ENCODE data around the gene RAG1.
A peak's percentile ranks its signal among the peaks of the same experiment; 100 is the strongest.

Gene RAG1

DNA sequence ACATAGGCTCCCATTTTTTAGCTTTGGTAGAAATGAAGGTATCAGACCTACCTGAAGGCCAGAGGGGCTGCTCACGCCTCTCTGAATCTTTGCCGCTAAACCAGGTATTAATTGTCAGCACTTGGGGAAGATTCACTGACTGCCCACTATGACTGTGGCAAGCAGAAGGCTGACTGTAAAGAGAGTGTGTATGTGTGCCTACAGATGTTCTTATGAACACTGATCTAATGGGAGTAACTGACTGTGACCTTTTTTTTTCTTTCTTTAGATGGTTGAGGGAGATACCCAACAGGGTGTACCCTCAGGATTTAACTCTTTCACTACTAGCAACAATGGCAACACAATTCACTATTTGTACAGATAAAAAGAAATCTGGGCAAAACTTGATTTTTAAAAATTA, 30.2 kb downstream of the RAG1 start, which contains the start of gene RAG2:
Gene RAG2, minus strand, starts transcription at position 186 of the 400 bp plus-strand sequence. CDS start 4,068 bp downstream, outside the sequence.
- peak within 1 kb of the TSS; percentile 88 for H3K27ac ChIP-seq (ENCODE audit: low read depth, low read length, poor library complexity, severe bottlenecking)

DNA sequence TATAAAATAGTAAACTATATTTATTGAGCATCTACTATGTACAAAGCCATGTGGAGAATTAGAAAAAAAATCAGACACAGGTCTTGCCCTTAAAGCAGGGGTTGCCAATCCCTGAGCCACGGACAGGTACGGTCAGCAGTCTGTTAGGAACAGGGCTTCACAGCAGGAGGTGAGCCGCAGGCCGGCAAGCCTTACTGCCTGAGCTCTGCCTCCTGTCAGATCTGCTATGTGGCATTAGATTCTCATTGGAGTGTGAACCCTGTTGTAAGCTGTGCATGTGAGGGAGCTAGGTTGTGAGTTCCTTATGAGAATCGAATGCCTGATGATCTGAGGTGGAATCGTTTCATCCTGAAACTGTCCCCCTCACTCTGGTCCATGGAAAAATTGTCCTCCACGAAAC, 32.4 kb downstream of the RAG1 start:
- Histone ChIP-seq H2AFZ (ENCODE audit: low read length) (no peak overlapping the region), H3K9ac (ENCODE audit: low read length) (peak overlapping the region; percentile 26; the same call in 1 of the 2 replicates), H4K20me1 (ENCODE audit: insufficient read depth, low read length) (no peaks in the 10 kb centered on the region), H3K4me2 (ENCODE audit: low read length) (peak overlapping the region; percentile 20; the same call in 1 of the 2 replicates), H3K27ac (ENCODE audit: low read depth, low read length, poor library complexity, severe bottlenecking) (peak overlapping the region; percentile 88), H3F3A (ENCODE audit: insufficient read depth, low read length) (no peaks in the 10 kb centered on the region), H3K9me3 (ENCODE audit: low read length) (no peaks in the 10 kb centered on the region), H3K36me3 (ENCODE audit: insufficient read depth, low read length) (peaks cover 6% of the 10 kb centered on the region; the same call in 1 of the 2 replicates), H3K4me1 (ENCODE audit: insufficient read depth, low read length, severe bottlenecking) (peaks cover 87% of the 10 kb centered on the region), H3K79me2 (ENCODE audit: insufficient read depth, low read length) (peaks cover 3% of the 10 kb centered on the region; the same call in 1 of the 2 replicates), H3K9me2 (ENCODE audit: low read depth, low read length) (no peaks in the 10 kb centered on the region), H3K27me3 (ENCODE audit: insufficient read depth, low read length) (no peaks in the 10 kb centered on the region), H3K4me3 (ENCODE audit: low read depth, low read length, poor library complexity, severe bottlenecking) (no peak overlapping the region)
- TF ChIP-seq, protein P1, sequence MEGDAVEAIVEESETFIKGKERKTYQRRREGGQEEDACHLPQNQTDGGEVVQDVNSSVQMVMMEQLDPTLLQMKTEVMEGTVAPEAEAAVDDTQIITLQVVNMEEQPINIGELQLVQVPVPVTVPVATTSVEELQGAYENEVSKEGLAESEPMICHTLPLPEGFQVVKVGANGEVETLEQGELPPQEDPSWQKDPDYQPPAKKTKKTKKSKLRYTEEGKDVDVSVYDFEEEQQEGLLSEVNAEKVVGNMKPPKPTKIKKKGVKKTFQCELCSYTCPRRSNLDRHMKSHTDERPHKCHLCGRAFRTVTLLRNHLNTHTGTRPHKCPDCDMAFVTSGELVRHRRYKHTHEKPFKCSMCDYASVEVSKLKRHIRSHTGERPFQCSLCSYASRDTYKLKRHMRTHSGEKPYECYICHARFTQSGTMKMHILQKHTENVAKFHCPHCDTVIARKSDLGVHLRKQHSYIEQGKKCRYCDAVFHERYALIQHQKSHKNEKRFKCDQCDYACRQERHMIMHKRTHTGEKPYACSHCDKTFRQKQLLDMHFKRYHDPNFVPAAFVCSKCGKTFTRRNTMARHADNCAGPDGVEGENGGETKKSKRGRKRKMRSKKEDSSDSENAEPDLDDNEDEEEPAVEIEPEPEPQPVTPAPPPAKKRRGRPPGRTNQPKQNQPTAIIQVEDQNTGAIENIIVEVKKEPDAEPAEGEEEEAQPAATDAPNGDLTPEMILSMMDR (IDR thresholded peaks at IDR 0.05; ENCODE audit: low read length) = no peak
- TF ChIP-seq EZH2 (IDR thresholded peaks at IDR 0.05; ENCODE audit: borderline replicate concordance, low read length) = no peak

More for the DNA sequence above, 30.2 kb downstream of the RAG1 start, which contains the start of gene RAG2:
- peak within 1 kb of the TSS; percentile 75 for H3K4me3 ChIP-seq (ENCODE audit: low read depth, low read length, poor library complexity, severe bottlenecking)
- H3K36me3 ChIP-seq (ENCODE audit: insufficient read depth, low read length) = peaks cover 25% of the 10 kb centered on the region
- no peak for TF ChIP-seq EZH2 (IDR thresholded peaks at IDR 0.05; ENCODE audit: borderline replicate concordance, low read length)
- TF ChIP-seq, protein P1 (IDR thresholded peaks at IDR 0.05; ENCODE audit: low read length) = no peak
- H3K9me2 ChIP-seq (ENCODE audit: low read depth, low read length) = no peaks in the 10 kb centered on the region
- H3K79me2 ChIP-seq (ENCODE audit: insufficient read depth, low read length) = peaks cover 3% of the 10 kb centered on the region; the same call in 1 of the 2 replicates
- peak within 1 kb of the TSS; percentile 81 for H3K9ac ChIP-seq (ENCODE audit: low read length)
- H3F3A ChIP-seq (ENCODE audit: insufficient read depth, low read length) = no peaks in the 10 kb centered on the region
- H3K4me1 ChIP-seq (ENCODE audit: insufficient read depth, low read length, severe bottlenecking) = peaks cover 66% of the 10 kb centered on the region
- no peaks in the 10 kb centered on the region for H3K9me3 ChIP-seq (ENCODE audit: low read length)
- H2AFZ ChIP-seq (ENCODE audit: low read length) = no peak within 1 kb of the TSS
- H3K4me2 ChIP-seq (ENCODE audit: low read length) = peak within 1 kb of the TSS; percentile 73
- no peaks in the 10 kb centered on the region for H3K27me3 ChIP-seq (ENCODE audit: insufficient read depth, low read length)
- H4K20me1 ChIP-seq (ENCODE audit: insufficient read depth, low read length) = no peaks in the 10 kb centered on the region

DNA sequence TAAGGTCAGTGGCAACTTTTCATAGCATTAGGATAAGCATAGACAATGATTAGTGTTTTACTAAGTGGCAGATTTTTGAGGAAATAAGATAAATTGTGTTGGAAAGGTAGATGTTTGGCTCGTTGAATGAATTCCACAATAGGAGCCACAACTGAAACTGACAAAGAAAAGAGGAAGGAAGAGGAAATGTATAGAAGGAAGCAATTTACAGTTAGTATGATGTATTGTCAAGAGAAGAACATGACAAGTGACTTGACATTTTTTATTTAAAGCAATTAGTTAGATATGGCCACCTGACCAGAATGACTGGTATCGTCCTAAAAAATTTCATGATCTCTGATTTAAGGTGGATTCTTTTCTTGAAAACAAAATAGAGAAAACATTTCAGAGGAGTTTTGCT, 33.3 kb downstream of the RAG1 start:
- Histone ChIP-seq H3K36me3 (ENCODE audit: insufficient read depth, low read length) (no peaks in the 10 kb centered on the region), H3K27me3 (ENCODE audit: insufficient read depth, low read length) (no peaks in the 10 kb centered on the region), H3K9ac (ENCODE audit: low read length) (no peak overlapping the region), H3K9me3 (ENCODE audit: low read length) (no peaks in the 10 kb centered on the region), H4K20me1 (ENCODE audit: insufficient read depth, low read length) (no peaks in the 10 kb centered on the region), H3K4me2 (ENCODE audit: low read length) (0 out of 2 replicates have a peak overlapping the region, but pooled peaks have one; percentile 20), H3K9me2 (ENCODE audit: low read depth, low read length) (no peaks in the 10 kb centered on the region), H3K27ac (ENCODE audit: low read depth, low read length, poor library complexity, severe bottlenecking) (peak overlapping the region; percentile 88), H3K4me3 (ENCODE audit: low read depth, low read length, poor library complexity, severe bottlenecking) (no peak overlapping the region), H3K79me2 (ENCODE audit: insufficient read depth, low read length) (peaks cover 3% of the 10 kb centered on the region; the same call in 1 of the 2 replicates), H2AFZ (ENCODE audit: low read length) (no peak overlapping the region), H3K4me1 (ENCODE audit: insufficient read depth, low read length, severe bottlenecking) (peaks cover 92% of the 10 kb centered on the region), H3F3A (ENCODE audit: insufficient read depth, low read length) (no peaks in the 10 kb centered on the region)
- TF ChIP-seq, protein P1 (IDR thresholded peaks at IDR 0.05; ENCODE audit: low read length) = no peak
- TF ChIP-seq EZH2 (IDR thresholded peaks at IDR 0.05; ENCODE audit: borderline replicate concordance, low read length) = no peak

All from OCI-LY1 (cell line).